ENCODE results near the gene CIAO2A.

Gene CIAO2A

DNA sequence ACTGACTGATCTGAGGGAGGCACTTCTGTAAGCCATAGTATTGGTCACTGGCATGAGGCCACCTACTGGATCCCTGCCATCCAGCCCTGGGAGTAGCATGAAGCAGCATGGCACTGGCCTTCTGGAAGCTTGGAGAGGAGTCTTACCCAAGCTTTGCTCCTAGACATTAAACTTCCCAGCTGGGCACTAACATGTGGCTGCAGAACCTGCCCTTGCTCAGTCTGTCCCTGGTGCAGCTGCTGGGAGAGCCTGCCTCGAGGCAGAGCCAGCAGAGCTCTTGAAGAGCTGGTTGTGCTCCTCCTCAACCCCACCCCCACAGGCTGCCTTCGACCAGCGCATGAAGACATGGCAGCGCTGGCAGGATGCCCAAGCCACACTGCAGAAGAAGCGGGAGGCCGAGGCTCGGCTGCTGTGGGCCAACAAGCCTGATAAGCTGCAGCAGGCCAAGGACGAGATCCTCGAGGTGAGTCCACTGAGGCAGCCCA lies 40.7 kb upstream of the CIAO2A start:
- DNase-seq (ENCODE audit: low read depth), result peak; percentile 60
- no peak overlapping the region for H3K4me3 ChIP-seq (replicated peaks; ENCODE audit: low read depth, low read length)
- TF ChIP-seq, protein P1, sequence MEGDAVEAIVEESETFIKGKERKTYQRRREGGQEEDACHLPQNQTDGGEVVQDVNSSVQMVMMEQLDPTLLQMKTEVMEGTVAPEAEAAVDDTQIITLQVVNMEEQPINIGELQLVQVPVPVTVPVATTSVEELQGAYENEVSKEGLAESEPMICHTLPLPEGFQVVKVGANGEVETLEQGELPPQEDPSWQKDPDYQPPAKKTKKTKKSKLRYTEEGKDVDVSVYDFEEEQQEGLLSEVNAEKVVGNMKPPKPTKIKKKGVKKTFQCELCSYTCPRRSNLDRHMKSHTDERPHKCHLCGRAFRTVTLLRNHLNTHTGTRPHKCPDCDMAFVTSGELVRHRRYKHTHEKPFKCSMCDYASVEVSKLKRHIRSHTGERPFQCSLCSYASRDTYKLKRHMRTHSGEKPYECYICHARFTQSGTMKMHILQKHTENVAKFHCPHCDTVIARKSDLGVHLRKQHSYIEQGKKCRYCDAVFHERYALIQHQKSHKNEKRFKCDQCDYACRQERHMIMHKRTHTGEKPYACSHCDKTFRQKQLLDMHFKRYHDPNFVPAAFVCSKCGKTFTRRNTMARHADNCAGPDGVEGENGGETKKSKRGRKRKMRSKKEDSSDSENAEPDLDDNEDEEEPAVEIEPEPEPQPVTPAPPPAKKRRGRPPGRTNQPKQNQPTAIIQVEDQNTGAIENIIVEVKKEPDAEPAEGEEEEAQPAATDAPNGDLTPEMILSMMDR (IDR thresholded peaks at IDR 0.05; ENCODE audit: low read length, missing control alignments), result no peak

DNA sequence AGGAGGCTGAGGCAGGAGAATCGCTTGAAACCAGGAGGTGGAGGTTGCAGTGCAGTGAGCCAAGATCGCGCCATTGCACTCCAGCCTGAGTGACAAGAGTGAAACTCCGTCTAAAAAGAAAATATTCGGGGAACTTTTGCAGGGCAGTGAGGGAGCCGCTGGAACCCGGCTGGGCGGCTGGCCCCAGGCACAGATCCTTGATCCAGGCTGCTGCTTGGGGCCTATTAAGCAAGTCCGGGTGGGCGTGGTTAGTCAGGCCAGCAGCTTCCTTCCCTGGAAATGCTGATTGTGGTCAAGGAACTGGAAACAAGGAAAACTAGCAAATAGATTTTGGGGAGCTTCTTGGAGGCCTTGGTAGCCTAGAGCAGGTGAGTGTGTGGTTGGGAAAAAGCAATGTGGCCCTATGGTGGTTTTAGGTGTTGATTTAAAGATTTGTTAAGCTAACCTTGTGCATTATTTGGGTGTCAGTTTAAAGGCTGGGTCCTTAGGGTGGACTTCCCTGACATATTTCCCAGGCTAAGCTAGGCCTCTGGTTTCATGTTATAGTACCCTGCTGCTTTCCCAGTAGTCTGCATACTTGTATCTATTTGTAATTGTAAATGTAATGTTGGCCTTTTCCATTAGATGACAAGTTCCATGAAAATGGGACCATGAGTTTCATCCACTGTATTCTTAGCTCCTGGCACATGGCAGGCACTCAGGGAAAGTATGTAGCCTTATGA lies 40.1 kb upstream of the CIAO2A start:
- H3K4me3 ChIP-seq (replicated peaks; ENCODE audit: low read depth, low read length), result no peak overlapping the region
- DNase-seq (ENCODE audit: low read depth), result no peak
- TF ChIP-seq, protein P1 (IDR thresholded peaks at IDR 0.05; ENCODE audit: low read length, missing control alignments), result no peak

DNA sequence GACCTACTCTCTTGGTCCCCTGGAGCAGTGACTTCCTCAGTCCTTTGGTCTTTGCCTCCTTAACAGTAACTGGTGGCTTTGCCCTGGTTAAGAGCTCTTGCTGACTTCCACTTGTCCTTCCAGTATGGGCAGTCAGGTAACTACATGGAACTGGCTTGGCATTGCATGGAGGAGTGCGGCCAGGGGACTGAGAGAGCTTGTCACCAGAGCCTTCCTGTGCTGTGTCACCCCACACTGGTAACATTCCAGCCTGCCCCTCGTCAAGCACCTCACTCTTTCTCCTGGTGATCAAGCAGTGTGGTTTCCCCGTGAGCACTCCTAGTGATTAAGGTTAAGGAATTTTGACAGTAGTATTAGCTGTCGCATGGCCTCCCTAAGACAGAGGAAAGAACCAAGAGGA lies 38.6 kb upstream of the CIAO2A start:
- TF ChIP-seq, protein P1 (IDR thresholded peaks at IDR 0.05; ENCODE audit: low read length, missing control alignments), result no peak
- H3K4me3 ChIP-seq (replicated peaks; ENCODE audit: low read depth, low read length), result no peak overlapping the region
- DNase-seq (ENCODE audit: low read depth), result no peak

DNA sequence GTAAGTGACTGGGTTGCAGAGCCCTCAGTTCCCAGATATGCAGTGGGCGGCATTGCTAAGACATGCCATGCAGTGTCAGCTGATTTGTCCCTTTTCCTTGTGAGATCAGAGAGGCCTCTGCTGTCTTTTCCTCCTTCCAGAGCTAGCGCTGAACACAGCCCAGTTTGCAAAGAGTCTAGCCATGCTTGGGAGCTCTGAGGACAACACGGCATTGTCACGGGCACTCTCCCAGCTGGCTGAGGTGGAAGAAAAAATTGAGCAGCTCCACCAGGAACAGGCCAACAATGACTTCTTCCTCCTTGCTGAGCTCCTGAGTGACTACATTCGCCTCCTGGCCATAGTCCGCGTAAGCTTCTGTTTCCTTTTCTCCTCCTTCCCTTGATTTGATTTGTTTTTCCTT lies 37.9 kb upstream of the CIAO2A start:
- TF ChIP-seq, protein P1 (IDR thresholded peaks at IDR 0.05; ENCODE audit: low read length, missing control alignments), result no peak
- no peak overlapping the region for H3K4me3 ChIP-seq (replicated peaks; ENCODE audit: low read depth, low read length)
- no peak for DNase-seq (ENCODE audit: low read depth)

DNA sequence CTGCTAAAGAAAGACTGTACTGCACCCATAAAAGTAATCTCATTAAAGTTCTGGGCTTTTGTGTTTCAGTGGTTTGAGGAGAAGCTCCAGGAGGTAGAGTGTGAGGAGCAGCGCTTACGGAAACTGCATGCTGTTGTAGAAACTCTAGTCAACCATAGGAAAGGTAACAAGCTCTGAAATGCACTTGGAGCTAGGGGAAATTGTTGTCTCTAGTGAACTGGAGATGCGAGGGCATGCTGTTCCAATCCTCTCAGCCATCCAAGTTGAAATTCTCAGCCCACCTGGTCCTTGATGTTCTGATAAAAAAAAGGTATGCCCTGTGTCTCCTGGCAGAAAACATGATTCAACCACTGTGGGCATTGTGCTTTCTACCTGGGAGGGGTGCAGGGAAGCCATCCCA lies 36.5 kb upstream of the CIAO2A start:
- H3K4me3 ChIP-seq (replicated peaks; ENCODE audit: low read depth, low read length), result no peak overlapping the region
- TF ChIP-seq, protein P1 (IDR thresholded peaks at IDR 0.05; ENCODE audit: low read length, missing control alignments), result no peak
- no peak for DNase-seq (ENCODE audit: low read depth)

DNA sequence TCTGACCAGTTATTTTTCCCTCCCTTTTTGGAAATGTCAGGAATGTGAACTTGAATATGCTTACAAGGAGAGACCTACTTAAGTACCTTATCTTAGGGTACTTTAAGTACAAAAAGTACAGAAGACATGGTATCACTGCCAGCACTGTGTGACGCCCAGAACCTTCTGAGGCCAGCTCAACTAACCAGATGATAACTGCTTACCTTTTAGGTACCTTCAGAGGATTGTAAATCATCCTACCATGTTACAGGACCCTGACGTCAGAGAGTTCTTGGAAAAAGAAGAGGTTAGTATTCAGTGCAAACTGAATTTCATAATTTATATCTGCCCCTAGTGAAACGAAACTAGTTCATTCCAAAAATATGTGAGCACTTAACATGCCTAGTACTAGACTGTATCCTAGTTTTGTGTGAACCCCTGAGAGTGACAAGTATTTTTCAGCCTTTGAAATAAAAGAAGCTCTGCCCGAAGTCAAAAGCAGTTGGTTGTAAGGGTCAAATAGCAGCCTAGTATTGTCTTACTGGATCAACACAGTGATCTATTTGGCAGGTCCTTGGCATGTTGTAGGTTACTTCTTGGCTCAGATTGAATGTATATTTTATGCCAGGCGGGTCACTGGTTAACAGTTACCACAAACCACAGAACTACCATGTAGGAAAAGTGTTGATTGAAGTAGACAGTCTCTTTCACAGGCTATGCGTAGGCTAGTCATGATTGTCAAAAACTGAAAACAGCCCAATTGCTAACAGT lies 34.1 kb upstream of the CIAO2A start:
- no peak for DNase-seq (ENCODE audit: low read depth)
- H3K4me3 ChIP-seq (replicated peaks; ENCODE audit: low read depth, low read length), result no peak overlapping the region
- TF ChIP-seq, protein P1 (IDR thresholded peaks at IDR 0.05; ENCODE audit: low read length, missing control alignments), result no peak

Data from fibroblast of pulmonary artery (primary cell).